CD4-positive, CD25-positive, alpha-beta regulatory T cell (primary cell): ENCODE measurements around the gene MPRIP. TPM values are rescaled to one million over a fixed set of nuclear protein-coding genes. Genes with fewer than 3 reads are reported as not detected.

ENCODE experiments used
- ATAC-seq, 2 donors: fragments of 150-1000 bp; cut with Tn5 transposase; one replicate each; pipeline ENCODE4 v1.10.0; 2021; ENCODE audit warnings: low read depth in 2 of 2, moderate number of reproducible peaks in 2 of 2, moderate library complexity in 1 of 2
- DNase-seq, 3 donors: peaks; one replicate each; pipeline versions ENCODE4 v3.0.0 to v3.0.0-alpha.2; 2012 to 2022; ENCODE audit warnings: mixed read lengths in 1 of 3
- H3K27ac ChIP-seq: one replicate; pipeline ENCODE4 v1.7.0; 2013; ENCODE audit warnings: mild to moderate bottlenecking, low read length; ENCODE audit not compliant: insufficient read depth, poor library complexity, severe bottlenecking
- H3K27me3 ChIP-seq: one replicate; pipeline ENCODE4 v1.7.0; 2013; ENCODE audit warnings: low read length; ENCODE audit not compliant: control insufficient read depth, insufficient read depth
- H3K36me3 ChIP-seq: one replicate; pipeline ENCODE4 v1.7.0; 2013; ENCODE audit warnings: mild to moderate bottlenecking, low read length, moderate library complexity; ENCODE audit not compliant: control insufficient read depth, insufficient read depth
- H3K4me1 ChIP-seq: 2 replicates; pipeline ENCODE4 v1.7.0; 2013; ENCODE audit warnings: mild to moderate bottlenecking, low read length; ENCODE audit not compliant: insufficient read depth, control insufficient read depth, poor library complexity, severe bottlenecking
- H3K4me3 ChIP-seq: one replicate; pipeline ENCODE4 v1.7.0; 2013; ENCODE audit warnings: low read depth, mild to moderate bottlenecking, low read length, moderate library complexity
- H3K9me3 ChIP-seq, 2 experiments: 1 replicate in 1 of 2; 2 replicates in 1 of 2; pipeline ENCODE4 v1.7.0; 2013; ENCODE audit warnings: low read length in 2 of 2, mild to moderate bottlenecking in 1 of 2, moderate library complexity in 1 of 2; ENCODE audit not compliant: control insufficient read depth in 2 of 2
- H3K27ac Mint-ChIP-seq, 3 donors: one replicate each; pipeline ENCODE4 v1.8.0; 2020 to 2022; ENCODE audit warnings: mild to moderate bottlenecking in 3 of 3, mixed read lengths in 3 of 3, moderate library complexity in 2 of 3
- H3K27me3 Mint-ChIP-seq: one replicate; pipeline ENCODE4 v1.8.0; 2022; ENCODE audit warnings: mild to moderate bottlenecking, mixed read lengths
- H3K36me3 Mint-ChIP-seq: one replicate; pipeline ENCODE4 v1.8.0; 2020; ENCODE audit warnings: mixed read lengths
- H3K4me1 Mint-ChIP-seq, 4 donors: one replicate each; pipeline ENCODE4 v1.8.0; 2020 to 2022; ENCODE audit warnings: mixed read lengths in 4 of 4, mild to moderate bottlenecking in 1 of 4
- H3K4me3 Mint-ChIP-seq, 4 donors: one replicate each; pipeline ENCODE4 v1.8.0; 2020 to 2022; ENCODE audit warnings: mild to moderate bottlenecking in 4 of 4, mixed read lengths in 4 of 4, moderate library complexity in 3 of 4
- H3K9me3 Mint-ChIP-seq, 7 donors: one replicate each; pipeline ENCODE4 v1.8.0; 2020 to 2022; ENCODE audit warnings: mixed read lengths in 7 of 7, mild to moderate bottlenecking in 3 of 7, moderate library complexity in 2 of 7
- polyA plus RNA-seq, 4 donors: library from polyadenylated mRNA; unstranded; fragments of 300-500 nt; fragmentation: Illumina TruSeq; gene quantifications; one replicate each; pipeline ENCODE4 v1.2.3, GENCODE V29; 2021
- total RNA-seq: library from RNA; stranded (reverse); gene quantifications from one replicate; pipeline ENCODE4 v1.2.3, GENCODE V29; 2022

The MPRIP gene
- total and polyA plus RNA-seq, 5 donors from 2014 or later, result 49.0 to 234 (median 58.0) TPM

DNA sequence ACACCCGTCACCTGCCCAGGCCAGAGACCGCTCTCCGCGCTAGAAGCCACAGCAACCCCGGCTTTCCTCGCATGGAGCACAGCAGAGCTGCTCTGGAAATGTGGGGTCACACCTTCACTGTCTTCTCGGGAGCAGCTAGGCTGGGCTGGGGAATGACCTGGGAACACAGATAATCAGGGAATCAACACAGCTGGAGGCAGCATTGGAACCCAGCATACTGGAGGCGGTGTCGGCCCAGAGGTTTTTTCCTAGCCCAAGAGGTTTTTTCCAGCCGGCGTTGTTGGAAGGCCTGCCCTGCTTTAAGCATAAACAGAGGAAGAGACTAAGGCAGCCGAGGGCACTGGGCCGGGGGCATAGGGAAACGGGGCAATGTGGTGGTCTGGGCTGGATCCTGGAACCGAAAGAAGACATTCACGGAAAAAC, 164.7 kb downstream of the MPRIP start:
- Mint-ChIP-seq H3K4me3 (peak overlapping the region; percentile 74 to 82 (median 78)), H3K27me3 (no peaks in the 10 kb centered on the region), H3K4me1 (peaks cover 0 to 39% (median 16%) of the 10 kb centered on the region in 4 donors), H3K36me3 (peaks cover 6% of the 10 kb centered on the region), H3K27ac (peak overlapping the region; percentile 78 to 91 (median 82)), H3K9me3 (peaks cover 0 to 2% (median 0%) of the 10 kb centered on the region in 7 donors)
- Histone ChIP-seq H3K4me3 (no peak overlapping the region), H3K36me3 (peaks cover 15% of the 10 kb centered on the region), H3K9me3 (no peaks in the 10 kb centered on the region), H3K27me3 (no peaks in the 10 kb centered on the region), H3K27ac (peak overlapping the region; percentile 76), H3K4me1 (peaks cover 26% of the 10 kb centered on the region)
- ATAC-seq, result no peak
- no peak for DNase-seq

DNA sequence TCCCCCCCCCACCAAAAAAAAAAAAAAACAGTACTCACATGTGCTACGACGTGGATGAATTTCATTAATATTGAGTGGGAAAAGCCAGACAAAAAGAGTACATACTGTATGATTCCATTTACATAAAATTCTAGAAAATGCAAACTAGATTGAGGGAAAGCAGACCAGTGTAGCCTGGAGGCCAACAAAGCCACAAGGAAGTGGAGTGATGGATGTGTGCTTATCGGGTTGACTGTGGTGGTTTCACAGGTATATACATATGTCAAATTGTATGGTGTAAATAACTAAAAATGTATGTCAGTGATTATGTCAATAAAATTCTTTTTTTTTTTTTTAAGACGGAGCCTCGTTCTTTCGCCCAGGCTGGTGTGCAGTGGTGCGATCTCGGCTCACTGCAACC, 165.7 kb downstream of the MPRIP start:
- Histone ChIP-seq H3K4me3 (no peak overlapping the region), H3K4me1 (peaks cover 26% of the 10 kb centered on the region), H3K36me3 (peaks cover 9% of the 10 kb centered on the region), H3K27me3 (no peaks in the 10 kb centered on the region), H3K27ac (no peak overlapping the region), H3K9me3 (no peaks in the 10 kb centered on the region)
- Mint-ChIP-seq H3K4me3 (peak overlapping the region in 1 of 4 donors; percentile 60), H3K27ac (peak overlapping the region in 1 of 3 donors; percentile 78), H3K9me3 (peaks cover 0 to 2% (median 0%) of the 10 kb centered on the region in 7 donors), H3K36me3 (peaks cover 4% of the 10 kb centered on the region), H3K4me1 (peaks cover 0 to 32% (median 16%) of the 10 kb centered on the region in 4 donors), H3K27me3 (no peaks in the 10 kb centered on the region)
- ATAC-seq (no peak), DNase-seq (peak in 1 of 3 donors; percentile 16)

DNA sequence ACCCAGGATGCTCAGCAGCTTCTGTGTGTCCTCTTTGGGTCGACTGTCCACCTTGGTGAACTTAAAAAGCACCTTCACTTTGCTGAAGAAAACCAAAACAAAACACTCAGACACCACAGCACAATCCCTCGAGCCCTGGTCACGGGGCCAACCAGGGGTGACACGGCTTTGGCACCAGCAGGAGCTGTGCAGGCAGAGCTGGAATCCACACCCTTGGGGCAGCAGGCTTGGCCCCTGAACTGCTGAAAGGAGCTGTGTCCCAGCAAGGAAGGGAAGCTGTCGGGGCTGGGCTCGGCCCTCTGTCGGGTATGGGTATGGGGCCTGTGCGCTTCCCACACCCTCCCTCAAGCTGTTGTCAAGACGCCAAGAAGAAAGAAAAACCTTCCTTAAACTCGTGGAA, 171.5 kb downstream of the MPRIP start:
- Histone ChIP-seq H3K4me1 (no peaks in the 10 kb centered on the region), H3K36me3 (peaks cover 60% of the 10 kb centered on the region), H3K9me3 (no peaks in the 10 kb centered on the region), H3K27me3 (no peaks in the 10 kb centered on the region), H3K4me3 (no peak overlapping the region), H3K27ac (no peak overlapping the region)
- ATAC-seq (no peak), DNase-seq (no peak)
- Mint-ChIP-seq H3K27me3 (no peaks in the 10 kb centered on the region), H3K4me1 (no peaks in the 10 kb centered on the region), H3K9me3 (no peaks in the 10 kb centered on the region), H3K36me3 (peaks cover 30% of the 10 kb centered on the region), H3K27ac (no peak overlapping the region), H3K4me3 (no peak overlapping the region)

DNA sequence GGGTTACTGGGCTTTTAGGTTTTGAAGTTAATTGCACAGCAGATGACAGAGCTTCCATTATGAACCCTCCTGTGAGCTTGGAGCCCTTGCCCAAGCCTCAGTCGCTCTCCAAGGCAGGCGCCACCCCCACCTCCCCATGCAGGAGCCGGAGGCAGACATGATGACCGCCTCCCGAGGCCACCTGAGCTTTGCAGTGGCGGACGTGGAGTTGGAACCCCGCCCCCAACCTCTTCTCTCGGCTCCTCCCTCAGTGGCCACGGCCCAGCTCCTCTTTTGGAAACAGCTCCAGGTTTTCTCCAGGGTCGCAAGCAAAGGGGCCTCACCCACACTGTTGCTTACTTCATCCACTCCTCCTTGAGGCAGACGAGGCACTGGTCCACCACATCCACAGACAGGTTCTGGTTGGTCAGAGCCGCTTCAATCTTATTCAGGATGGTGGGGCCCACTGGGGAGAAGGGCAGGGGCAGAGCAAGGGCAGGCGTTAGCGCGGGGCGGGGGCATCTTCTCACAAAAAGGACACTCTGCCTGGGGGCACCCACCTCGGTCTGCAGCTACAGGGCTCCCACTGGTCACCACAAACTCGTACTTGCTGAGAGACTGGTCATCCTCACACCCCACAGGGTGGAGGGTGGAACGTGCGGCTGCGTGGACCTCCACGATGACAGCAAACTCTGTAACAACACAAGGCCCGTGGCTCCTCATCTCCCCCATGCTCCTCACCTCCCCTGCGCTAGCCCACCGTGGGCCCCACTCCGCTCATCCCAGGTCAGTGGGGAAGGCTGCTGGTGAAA, 172.6 kb downstream of the MPRIP start:
- H3K9me3 ChIP-seq, result no peaks in the 10 kb centered on the region
- peaks cover 69% of the 10 kb centered on the region for H3K36me3 ChIP-seq
- DNase-seq (no peak), ATAC-seq (no peak)
- Mint-ChIP-seq H3K27ac (no peak overlapping the region), H3K9me3 (no peaks in the 10 kb centered on the region), H3K27me3 (no peaks in the 10 kb centered on the region), H3K4me1 (no peaks in the 10 kb centered on the region), H3K4me3 (no peak overlapping the region), H3K36me3 (peaks cover 30% of the 10 kb centered on the region)
- no peak overlapping the region for H3K4me3 ChIP-seq
- H3K27ac ChIP-seq, result no peak overlapping the region
- H3K4me1 ChIP-seq, result no peaks in the 10 kb centered on the region
- H3K27me3 ChIP-seq, result no peaks in the 10 kb centered on the region

DNA sequence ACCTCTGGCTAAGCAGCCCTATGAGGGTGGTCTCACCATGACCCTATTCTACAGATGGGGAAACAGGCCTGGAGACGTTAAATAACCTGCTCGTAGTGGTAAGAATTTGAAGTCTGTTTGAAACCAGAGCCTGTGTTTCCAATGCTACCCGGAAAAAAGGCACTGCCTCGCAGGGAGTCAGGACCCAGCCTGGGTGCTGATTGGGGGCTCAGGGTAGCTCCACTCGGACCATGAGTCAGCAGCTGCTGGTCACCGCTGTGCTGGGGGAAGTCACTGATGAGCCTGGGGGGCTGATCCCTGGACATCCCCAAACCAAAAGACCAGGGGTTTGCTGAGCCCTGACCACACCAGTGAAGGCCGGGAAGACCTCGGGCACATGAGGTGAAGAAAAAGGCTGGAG, 173.3 kb downstream of the MPRIP start:
- H3K36me3 ChIP-seq, result peaks cover 76% of the 10 kb centered on the region
- H3K36me3 Mint-ChIP-seq, result peaks cover 35% of the 10 kb centered on the region

DNA sequence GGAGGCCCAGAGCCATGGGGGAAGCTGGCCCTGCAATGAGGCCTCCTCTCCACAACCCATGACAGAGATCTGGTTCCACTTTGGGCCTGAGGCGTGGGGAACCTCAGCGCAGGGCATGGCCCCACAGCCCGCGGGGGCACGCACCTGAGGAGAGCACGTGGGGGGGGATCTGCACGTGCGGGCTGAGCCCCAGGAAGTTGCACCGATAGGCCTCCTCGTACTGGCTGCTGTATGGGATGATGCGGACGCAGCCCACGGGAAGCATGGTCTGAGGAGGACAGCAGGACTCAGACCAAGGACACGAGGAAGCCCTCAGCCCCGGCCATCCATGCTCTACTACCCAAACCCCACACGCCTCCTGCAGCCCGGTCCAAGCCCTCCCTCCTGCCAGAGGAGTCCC, 174.0 kb downstream of the MPRIP start:
- Mint-ChIP-seq H3K4me3 (peak overlapping the region in 1 of 4 donors; percentile 56), H3K27me3 (no peaks in the 10 kb centered on the region), H3K36me3 (peaks cover 40% of the 10 kb centered on the region), H3K4me1 (no peaks in the 10 kb centered on the region), H3K27ac (peak overlapping the region in 1 of 3 donors; percentile 63), H3K9me3 (no peaks in the 10 kb centered on the region)
- no peak for ATAC-seq
- Histone ChIP-seq H3K4me1 (no peaks in the 10 kb centered on the region), H3K36me3 (peaks cover 81% of the 10 kb centered on the region), H3K9me3 (no peaks in the 10 kb centered on the region), H3K27ac (no peak overlapping the region), H3K4me3 (no peak overlapping the region), H3K27me3 (no peaks in the 10 kb centered on the region)
- DNase-seq, result no peak

More for the DNA sequence above, 173.3 kb downstream of the MPRIP start:
- H3K9me3 ChIP-seq, result no peaks in the 10 kb centered on the region
- no peak for DNase-seq
- H3K4me3 Mint-ChIP-seq, result no peak overlapping the region
- no peaks in the 10 kb centered on the region for H3K4me1 ChIP-seq
- no peak overlapping the region for H3K4me3 ChIP-seq
- no peaks in the 10 kb centered on the region for H3K27me3 Mint-ChIP-seq
- H3K9me3 Mint-ChIP-seq, result no peaks in the 10 kb centered on the region
- no peak overlapping the region for H3K27ac Mint-ChIP-seq
- ATAC-seq, result no peak
- H3K4me1 Mint-ChIP-seq, result no peaks in the 10 kb centered on the region
- H3K27me3 ChIP-seq, result no peaks in the 10 kb centered on the region
- no peak overlapping the region for H3K27ac ChIP-seq

DNA sequence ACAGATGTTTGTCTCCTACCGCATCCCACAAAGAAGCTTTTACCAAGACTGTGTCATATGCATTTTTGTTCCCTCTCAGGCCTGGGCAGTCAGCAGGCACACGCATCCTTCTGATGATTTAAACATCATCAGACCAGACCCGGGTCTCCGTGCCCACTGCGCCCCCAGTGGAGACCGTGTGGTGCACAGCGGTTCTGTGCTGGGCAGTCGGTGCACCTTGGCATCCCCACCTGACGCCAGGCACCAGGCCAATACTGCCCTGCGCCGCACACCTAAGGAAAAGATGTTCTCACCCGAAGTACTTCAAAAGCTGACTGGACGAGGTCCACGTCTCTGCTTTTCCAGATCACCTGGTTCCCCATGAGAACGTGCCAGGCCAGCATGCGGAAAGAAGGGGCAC, 174.5 kb downstream of the MPRIP start:
- H3K36me3 ChIP-seq, result peaks cover 82% of the 10 kb centered on the region
- no peaks in the 10 kb centered on the region for H3K9me3 ChIP-seq
- H3K27me3 Mint-ChIP-seq, result no peaks in the 10 kb centered on the region
- H3K4me1 Mint-ChIP-seq, result no peaks in the 10 kb centered on the region
- H3K4me3 Mint-ChIP-seq, result peak overlapping the region in 1 of 4 donors; percentile 56
- no peaks in the 10 kb centered on the region for H3K27me3 ChIP-seq
- H3K27ac ChIP-seq, result no peak overlapping the region
- no peak overlapping the region for H3K4me3 ChIP-seq
- DNase-seq (no peak), ATAC-seq (no peak)
- H3K4me1 ChIP-seq, result no peaks in the 10 kb centered on the region
- H3K27ac Mint-ChIP-seq, result no peak overlapping the region
- peaks cover 40% of the 10 kb centered on the region for H3K36me3 Mint-ChIP-seq
- no peaks in the 10 kb centered on the region for H3K9me3 Mint-ChIP-seq

DNA sequence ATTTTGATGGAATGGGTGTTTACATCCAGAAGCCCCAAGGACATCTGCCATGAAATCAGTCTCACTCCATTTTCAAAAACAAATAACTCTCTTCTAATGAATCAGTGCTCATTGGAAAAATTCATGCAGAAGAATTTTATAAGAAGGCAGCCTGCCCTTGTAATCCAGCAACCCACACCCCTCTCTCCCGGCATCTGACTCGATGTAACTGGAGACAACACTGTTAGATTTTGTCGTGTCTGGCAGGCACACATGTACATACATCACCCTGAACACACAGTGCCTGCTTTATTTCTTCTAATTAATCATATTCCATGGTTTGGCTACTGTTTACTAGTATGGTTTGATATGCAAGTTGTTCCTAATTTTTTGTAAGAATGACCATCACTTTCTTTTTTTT, 175.7 kb downstream of the MPRIP start:
- Histone ChIP-seq H3K9me3 (no peaks in the 10 kb centered on the region), H3K27me3 (no peaks in the 10 kb centered on the region), H3K4me1 (no peaks in the 10 kb centered on the region), H3K27ac (no peak overlapping the region), H3K36me3 (peaks cover 87% of the 10 kb centered on the region), H3K4me3 (no peak overlapping the region)
- no peaks in the 10 kb centered on the region for H3K4me1 Mint-ChIP-seq
- no peak overlapping the region for H3K27ac Mint-ChIP-seq
- peaks cover 41% of the 10 kb centered on the region for H3K36me3 Mint-ChIP-seq
- H3K27me3 Mint-ChIP-seq, result no peaks in the 10 kb centered on the region
- no peaks in the 10 kb centered on the region for H3K9me3 Mint-ChIP-seq
- DNase-seq (no peak), ATAC-seq (no peak)
- H3K4me3 Mint-ChIP-seq, result no peak overlapping the region
